NAMALWA (cell line): ENCODE results near the gene FLT4.

ENCODE experiments used
- DNase-seq: peaks from one replicate; pipeline ENCODE4 v3.0.0-alpha.2; 2015; ENCODE audit warnings: low spot score

Gene FLT4

GRCh38 chr5:180642181-180642775 is 7.1 kb downstream of the FLT4 start:
- DNase-seq: no peak

DNA sequence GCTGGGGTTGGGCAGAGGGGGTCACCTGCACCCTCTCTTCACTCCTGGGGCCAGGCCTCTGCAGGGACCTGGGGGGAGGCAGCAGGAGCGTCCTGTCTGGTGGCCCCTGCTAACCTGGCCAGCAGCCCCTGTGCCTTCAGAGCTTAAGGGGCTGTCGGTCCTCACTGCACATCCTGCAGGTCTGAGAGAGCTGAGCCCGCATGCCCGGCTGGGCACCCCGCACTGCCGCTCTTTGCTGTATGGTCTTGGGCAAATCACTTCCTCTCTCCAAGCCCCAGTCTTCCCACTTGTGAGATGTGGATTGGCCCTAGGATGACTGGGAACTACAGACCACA is 7.9 kb downstream of the FLT4 start:
- no peak for DNase-seq

DNA sequence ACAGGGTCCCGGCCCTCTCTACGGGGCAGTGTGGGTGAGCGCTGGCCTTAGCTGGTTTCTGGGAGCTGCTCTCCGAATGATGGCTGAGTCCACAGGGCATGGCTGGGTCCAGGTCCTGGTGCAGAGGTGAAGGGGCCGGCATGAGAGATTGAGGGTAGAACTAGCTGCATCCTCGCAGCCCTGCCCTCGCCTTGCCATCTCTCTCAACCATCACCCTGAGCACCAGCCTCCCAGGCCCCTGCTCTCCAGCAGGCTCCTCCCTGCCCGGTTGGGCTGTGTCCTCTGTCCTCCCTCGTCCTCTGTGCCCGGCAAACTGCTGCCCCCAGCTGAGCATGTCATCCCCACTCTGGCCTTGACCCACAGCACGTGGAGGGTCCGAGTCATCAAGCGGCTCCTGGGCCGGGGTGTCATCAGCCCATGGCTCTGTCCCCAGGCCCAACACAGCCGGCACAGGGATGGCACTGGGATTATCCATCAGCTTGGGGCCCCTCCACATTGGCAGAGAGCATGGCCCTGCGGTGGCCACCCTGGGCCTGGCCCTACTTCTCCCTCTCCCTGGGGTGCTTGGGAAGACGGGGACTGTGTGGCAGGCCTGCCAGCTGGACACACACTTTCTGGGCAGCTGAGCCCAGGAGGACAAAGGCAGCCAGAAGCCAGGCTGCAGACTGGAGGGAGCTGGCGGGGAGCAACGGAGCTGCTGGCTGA is 8.4 kb downstream of the FLT4 start:
- no peak for DNase-seq

GRCh38 chr5:180640611-180640860 is 8.9 kb downstream of the FLT4 start:
- no peak for DNase-seq

GRCh38 chr5:180639741-180640610 is 9.4 kb downstream of the FLT4 start:
- no peak for DNase-seq

GRCh38 chr5:180639287-180639686 is 10.1 kb downstream of the FLT4 start:
- DNase-seq: no peak

DNA sequence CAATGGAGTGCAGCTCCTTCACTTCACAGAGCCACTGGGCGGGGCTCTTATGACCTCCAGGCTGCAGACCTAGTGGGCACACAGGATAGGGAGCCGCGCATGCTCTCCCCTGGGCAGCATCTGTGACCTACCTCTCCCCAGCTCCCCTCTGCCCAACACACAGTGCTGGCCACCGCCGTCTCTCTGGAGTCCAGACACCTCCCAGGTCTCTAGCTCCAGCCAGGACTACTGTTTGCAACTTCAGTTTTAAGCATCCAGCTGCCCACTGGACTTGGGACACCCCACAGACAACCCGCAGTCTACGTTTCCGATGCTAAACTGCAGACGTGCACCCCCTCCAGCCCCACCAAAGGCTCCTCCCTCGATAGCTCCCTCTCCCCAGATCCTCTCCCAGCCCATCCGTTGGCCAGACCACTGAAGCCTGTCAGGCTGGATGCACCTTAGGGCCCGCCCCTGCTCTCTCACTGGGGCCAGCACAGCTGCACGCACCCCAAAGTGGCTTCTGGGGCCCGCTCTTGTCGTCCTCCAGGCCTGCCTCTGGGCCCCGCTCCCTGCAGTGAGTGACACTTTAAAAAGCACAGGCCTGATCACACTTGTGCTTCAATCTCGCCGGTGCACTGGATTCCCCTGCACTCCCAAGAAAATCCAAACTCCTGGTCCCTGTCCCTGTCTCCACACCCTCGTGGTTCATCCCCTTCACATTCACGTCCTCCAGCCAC is 11.3 kb downstream of the FLT4 start:
- no peak for DNase-seq

DNA sequence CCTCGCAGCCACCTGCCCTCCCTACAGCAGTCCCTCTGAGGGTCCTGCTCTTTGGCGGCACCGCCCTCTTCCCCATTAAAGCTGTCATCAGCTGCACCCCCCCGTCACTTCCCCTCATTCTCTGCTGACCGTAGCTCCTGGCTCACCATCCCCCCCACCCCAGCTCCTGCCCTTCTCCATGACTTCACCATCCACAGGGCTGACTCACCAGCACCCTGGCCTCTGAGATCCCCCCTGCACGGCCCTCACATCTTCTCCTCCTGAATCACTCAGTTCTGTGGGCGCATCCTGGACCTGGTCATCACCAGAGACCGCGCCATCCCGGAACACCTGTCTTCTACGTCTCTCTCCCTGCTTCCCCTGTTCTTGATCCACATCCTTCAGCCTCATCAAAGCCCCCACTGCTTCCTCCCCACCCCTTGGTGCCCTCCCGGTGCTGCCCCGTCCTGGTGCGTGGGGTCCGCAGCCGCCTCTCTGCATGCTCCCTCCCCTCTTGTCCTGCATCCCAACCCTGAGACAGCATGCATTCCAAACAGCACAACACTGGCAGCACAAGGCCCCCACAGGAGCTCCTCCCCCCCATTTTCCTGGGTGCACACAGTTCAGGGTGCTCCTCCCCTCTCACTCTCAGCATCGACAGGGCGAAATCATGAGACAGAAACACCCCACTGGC is 12.9 kb downstream of the FLT4 start:
- no peak for DNase-seq

- no peak for DNase-seq
Measured at GRCh38 chr5:180636016-180636402, 13.4 kb downstream of the FLT4 start.

DNA sequence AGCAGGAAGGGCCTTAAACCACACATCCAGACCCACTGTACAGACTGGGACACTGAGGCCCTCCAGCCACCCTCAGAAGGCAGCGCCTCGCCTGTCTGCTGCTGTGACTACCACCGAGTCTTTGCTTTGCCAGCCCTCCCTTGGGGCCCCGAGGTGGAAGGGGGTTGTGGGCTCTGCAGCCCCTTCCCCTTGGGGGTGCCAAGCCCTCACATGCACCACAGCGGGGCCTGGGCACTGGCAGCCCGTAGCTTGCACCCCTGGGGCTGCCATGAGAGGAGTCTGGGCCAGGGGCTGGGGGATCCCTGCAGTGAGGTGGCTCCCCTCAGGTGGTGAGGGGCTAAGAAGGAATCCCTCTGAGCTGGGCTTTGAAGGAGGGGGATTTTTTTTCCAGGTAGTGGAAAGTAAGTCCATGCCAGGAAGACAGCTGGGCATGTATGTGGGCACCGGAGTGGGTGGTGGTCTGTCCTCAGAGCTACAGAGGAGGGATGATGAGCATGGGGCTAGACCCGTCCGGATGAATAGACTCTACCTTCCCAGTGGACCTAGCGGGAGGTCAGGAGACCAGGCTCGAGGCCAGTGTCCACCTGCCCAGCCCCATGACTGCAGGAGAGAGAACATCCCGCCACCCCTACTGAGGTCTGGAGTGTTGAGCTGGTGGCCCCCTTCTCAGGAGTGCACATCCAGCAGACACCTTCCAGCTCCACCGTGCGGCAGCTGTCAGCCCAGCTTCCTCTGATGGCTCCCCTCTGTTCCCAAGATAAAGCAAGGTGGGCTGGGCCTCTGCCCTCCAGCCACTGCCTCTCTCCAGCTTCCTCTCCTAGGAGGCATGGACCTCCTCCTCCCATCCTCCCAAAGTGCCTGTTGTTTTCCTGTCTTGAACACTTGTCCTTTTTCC is 15.9 kb downstream of the FLT4 start:
- DNase-seq: no peak

- no peak for DNase-seq
Measured at GRCh38 chr5:180632768-180633167, 16.6 kb downstream of the FLT4 start.

GRCh38 chr5:180631549-180632383 is 17.6 kb downstream of the FLT4 start:
- DNase-seq: no peak

DNA sequence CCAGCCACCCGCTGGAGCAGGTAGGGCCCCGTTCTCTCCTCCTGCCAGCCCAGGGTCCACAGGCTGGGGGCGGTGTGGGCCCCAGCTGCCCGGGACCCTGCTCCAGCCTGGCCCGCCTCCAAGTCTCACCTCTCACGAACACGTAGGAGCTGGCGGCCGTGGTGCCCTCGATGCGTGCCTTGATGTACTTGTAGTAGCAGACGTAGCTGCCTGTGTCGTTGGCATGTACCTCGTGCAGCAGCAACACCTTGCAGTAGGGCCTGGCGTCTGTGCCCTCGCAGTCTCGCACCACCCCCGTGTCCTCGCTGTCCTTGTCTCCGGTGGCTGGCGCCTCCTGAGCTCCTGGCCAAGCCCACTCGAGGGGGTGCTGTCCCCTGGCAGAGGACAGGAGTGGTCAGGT is 19.0 kb downstream of the FLT4 start:
- DNase-seq: no peak

DNA sequence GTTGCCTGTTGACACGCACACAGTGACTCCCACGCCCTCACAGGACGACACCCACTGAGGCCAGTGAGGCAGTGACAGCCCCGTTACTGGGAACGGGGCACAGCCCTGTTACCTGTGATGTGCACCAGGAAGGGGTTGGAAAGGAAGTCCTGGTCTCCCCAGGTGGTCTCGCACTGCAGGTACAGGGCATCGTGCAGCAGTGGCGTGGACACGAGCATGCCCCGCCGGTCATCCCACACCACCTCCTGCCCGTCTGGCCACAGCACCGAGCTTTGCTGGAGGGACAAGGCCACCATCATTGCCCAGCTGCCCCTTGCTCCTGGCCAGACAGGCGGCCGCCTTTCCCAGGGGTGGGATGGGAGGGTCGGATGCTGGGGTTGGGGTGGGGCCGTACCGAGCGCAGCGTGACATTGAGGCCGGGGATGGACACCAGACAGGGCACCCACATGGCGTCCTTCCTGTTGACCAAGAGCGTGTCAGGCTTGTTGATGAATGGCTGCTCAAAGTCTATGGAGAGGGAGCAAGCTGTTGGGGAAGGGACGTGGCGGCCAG is 19.5 kb downstream of the FLT4 start:
- no peak for DNase-seq

GRCh38 chr5:180628827-180629750 is 20.3 kb downstream of the FLT4 start:
- DNase-seq: no peak

- no peak for DNase-seq
Measured at GRCh38 chr5:180628211-180628610, 21.2 kb downstream of the FLT4 start.

DNA sequence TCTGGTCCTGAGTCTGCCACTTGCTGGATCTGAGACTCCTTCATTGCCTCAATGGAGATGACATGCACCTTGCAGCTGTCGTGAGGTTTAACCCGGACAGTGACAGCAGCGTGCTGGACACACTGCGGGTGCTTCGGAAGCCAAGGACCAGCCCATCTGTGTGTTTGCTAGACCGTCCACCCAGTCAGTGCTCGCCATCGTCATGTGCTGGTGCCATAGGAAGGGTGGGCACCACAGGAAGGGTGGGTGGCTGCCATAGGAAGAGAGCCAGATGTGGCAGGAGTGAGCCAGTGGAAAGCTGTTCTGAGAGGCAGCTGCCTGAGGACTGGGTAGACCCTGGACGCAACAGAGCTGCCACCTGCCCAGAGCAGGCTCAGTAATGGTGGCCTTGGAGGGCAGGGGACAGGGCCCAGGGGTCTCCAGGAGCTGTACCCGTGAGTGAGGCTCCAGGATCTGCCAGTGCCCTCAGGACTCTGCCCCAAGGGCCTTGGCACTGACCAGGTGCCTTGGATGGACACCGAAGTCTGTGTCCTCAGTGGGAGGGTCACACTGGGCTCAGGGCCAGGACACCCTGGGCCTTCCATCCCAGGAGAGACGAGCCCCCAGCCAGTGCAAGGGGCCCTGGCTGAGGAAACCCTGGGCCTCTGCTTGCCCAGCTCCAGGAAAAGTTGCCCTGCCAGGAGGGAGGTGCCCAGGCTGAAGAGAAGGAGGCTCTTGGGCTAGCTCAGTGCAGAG is 21.8 kb downstream of the FLT4 start:
- no peak for DNase-seq

GRCh38 chr5:180626661-180627385 is 22.6 kb downstream of the FLT4 start:
- DNase-seq: no peak
